Right hindlimb (tissue), 1 donor: Measurements from ENCODE around the gene SRSF8.
A peak's percentile ranks its signal among the peaks of the same experiment; 100 is the strongest.
"Not testable (repeated sequence)": the region's sequence is repeated elsewhere in the genome, so short reads cannot be mapped to it uniquely, and the experiment has no call there.

Source experiments
- DNase-seq: peaks from one replicate; pipeline ENCODE4 v3.0.0-alpha.2; 2018

The SRSF8 gene

DNA sequence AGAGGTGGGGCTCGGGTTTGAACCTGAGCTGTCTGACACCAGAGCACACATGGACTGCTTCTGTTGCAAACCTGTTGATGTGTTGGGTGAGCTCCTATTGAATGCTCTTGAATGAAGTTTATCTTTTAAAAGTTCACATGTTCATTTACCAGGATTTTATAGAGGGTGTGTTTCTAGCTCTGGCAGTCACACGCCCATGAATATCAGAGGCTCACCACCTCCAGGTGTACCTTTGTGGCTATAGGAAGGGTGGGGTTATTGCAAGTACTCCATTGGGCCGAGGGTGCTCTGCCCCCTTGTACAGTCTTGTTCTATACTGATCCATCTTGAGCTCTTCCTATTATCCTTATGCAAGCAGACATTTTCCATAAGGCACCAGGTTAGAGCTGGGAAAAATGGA is 32.1 kb downstream of the SRSF8 start:
- DNase-seq = no peak

DNA sequence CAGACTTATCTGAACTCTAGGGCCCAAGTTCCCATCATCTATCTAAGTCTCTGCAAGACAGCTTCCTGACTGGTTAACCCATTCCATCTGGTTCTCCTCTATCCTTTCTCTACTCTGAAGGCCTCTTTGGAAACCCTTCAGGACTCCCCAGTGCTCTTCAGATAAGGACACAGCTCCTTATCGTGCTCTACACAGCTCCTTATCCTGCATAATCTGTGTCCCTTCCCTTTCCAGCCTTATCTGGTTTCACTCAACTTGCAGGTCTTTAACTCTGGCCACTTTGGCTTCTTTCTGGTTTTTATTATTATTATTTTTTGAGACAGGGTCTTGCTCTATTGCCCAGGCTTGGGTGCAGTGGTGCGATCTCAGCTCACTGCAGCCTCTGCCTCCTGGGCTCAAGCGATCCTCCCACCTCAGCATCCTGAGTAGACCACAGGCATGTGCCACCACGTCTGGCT is 33.5 kb downstream of the SRSF8 start:
- DNase-seq = no peak

DNA sequence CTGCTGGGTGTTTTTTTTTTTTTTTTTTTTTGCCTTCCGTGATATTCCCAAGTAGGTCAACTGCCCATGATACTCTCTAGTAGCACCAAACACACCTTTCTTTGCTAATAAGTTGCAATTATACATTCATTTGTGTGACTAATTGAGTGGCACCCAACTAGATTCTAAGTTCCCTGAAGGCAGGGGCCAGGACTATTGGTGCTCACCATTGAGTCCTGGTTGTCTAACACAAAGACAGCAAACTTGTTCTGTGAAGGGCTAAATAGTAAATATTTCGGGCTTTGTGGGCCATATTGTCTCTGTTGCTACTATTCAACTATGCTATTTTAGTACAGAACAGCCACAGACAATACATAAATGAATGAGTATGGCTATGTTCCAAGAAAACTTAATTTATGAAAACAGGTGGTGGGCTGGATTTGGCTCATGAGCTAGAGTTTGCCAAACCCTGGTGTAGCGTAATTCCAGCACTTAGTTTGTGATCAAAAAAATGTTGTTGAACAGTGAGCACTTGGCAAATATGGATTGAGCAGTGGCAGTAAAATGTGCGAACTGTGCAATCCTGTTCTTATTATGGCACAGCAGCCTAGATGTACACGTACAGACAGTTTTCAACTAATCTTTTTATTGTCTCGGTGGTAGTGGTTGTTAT is 34.3 kb downstream of the SRSF8 start:
- peak; percentile 30 for DNase-seq

DNA sequence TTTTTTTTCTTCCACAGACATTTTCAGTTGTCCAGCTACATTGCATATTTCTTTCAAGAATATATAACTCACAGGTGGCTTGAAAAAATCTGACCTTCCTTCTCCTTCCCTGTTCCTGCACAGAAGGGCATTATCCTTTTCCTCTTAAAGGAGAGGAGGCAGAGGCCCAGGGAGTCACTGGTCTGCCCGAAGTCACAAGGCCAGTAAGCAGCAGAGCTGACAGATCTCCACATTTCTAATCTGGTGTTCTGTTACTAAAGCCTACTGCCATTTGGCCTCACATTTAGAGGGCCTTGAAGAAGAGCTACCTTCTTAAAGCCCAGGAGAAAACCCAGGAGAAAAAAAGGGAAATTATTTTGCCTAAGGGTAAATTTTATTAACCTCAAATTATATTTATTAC is 35.2 kb downstream of the SRSF8 start:
- no peak for DNase-seq

DNA sequence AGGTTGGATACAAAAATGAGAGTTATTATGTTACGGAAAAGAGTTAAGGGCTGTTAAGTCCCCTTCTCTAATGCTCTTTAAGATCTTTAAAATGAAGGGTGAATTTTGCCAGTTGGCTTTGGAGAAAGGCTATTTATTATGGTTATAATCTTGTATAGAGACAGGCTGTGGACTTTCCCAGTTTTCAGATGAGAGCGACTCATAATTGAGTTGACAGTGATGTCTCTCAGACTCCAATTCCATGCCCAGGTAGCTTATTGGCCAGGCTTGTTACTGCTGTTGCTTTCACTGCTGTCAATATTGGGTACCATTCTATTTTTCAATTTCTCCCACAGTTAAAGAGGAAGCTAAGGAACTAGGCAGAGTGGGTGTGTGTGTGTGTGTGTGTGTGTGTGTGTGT is 36.0 kb downstream of the SRSF8 start:
- no peak for DNase-seq

DNA sequence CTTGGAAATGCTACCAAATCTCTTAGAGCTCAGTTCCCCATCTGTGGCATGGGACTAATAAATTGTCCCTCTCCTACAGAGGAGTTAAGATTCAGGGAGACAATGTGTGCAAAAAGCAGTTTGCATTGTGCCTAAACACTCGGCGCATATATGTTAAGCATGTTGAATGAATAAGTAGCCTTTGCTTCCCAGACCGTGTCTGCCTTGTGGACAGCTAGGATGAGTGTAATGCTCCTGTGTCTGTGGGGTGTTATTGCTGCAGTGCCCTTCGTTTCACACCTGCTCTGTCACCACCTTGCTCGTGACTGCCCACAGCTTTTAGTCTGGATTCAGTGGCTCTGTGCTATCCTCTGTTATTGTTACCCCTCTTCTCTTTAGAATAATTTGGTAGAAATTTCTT is 37.0 kb downstream of the SRSF8 start:
- no peak for DNase-seq

DNA sequence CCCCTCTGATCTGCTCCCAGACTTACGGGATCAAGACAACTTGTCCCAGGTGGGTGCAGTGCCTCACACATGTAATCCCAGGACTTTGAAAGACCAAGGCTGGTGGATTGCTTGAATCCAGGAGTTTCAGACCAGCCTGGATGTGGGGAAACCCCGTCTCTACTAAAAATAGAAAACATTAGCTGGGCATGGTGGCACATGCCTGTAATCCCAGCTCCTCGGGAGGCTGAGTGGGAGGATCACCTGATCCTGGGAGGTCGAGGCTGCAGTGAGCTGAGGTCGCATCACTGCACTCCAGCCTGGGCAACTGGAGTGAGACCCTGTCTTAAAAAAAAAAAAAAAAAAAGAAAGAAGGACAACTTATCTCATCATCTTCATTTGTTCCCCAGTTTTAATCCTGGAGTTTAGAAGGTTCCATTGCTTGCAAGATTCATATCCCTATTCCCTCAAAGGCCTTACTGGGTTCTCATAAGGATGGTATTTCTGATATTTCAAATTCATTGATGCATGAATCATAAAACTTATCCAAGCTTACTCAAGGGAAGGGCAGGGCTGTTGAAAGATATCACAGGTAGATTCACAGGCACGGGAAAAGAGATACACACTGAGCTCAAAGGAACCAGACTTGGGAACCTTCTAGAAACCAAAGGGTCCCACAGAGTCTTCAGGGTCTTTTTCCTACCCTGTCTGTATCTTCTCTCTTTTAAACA is 37.6 kb downstream of the SRSF8 start:
- DNase-seq = no peak

DNA sequence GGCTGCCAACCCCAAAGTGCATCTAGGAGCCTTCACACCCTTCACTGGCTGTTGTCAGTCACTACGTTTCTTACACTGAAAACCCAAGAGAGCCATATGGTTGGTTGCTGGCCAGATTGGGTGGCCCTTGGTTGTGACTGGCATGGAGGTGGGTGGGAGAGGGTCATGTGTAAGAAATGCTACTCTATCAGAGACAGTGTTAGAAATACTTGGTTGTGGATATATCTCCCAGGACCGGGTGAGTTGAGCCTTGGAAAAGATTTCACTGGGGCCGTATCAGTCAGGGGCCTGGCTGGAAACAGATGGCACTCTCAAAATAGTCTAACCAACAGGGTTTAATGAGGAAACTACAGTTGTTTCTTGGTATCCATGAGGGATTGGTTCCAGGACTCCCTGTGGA is 38.1 kb downstream of the SRSF8 start:
- DNase-seq = no peak

DNA sequence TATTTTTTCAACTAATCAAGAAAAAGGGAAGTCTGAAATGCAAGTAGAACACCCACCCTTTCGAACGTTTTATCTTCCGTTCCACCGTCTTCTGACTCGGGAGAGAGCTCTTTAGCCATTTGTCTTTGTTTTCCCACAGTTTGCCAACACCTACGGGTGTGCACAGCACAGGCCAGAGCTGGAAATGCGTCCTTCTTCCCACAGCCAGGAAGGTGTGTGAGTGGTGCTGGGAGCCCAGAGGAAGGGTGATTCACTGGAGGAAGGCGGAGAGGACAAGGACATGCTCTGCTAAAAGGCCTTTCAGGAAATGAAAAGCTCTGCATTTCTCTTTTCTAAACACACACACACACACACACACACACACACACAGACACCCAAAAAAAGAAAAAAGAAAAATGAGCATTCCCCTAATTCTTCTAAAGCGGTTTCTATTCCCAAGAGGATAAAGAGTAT is 41.5 kb downstream of the SRSF8 start:
- DNase-seq = peak; percentile 52

DNA sequence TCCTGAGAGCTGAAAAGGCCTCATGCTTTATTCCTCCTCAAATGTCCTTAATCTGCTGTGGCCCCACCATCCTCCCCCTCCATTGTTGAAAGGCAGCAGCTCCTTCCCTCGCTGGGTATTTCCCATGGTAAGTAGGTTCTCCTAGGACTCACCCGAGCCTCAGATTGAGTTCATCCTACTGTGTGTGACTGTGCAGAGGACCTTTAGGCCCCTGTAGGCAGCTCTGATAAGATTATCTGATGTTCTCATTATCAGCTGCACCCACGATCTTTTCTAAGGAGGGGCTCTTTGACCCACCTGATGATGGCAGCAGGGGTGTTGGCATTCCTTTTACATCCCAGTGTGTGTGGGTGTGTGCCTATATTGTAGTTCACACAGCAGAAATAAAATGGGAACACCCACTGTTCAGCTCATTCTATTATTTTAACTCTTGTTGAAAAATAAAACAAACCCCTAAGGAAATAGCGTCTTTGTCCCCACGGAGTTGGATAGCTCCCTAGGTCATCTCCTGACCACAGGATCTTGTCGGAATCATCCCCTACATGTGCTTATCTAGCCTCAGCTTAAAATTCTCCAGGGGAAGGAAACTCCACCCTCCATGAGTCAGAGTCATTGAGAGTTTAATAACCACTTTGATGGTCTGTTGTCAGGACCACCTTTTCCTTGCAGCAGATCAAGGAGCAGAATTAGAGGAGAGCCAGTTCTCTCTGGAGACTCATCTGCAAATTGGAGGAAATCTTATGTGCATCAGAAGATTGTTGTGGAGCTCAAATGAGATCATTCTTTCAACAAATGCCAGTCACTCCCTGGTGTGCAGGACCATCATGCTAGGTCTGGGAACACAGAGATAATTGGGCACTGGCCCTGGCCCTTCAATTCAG is 42.2 kb downstream of the SRSF8 start:
- no peak for DNase-seq

DNA sequence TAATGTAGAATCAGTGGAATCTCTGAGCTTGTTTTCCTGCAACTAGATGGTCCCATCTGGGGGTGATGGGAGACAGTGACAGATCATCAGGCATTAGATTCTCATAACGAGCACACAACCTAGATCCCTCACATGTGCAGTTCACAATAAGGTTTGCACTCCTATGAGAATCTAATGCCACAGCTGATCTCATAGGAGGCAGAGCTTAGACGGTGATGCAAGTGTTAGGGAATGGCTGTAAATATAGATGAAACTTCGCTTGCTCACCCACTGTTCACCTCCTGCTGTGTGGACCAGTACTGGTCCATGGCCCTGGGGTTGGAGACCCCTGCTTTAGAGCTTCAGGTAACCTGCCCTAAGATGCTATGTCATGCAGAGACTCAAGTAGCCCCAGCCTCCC is 44.8 kb downstream of the SRSF8 start:
- not testable (repeated sequence) for DNase-seq

DNA sequence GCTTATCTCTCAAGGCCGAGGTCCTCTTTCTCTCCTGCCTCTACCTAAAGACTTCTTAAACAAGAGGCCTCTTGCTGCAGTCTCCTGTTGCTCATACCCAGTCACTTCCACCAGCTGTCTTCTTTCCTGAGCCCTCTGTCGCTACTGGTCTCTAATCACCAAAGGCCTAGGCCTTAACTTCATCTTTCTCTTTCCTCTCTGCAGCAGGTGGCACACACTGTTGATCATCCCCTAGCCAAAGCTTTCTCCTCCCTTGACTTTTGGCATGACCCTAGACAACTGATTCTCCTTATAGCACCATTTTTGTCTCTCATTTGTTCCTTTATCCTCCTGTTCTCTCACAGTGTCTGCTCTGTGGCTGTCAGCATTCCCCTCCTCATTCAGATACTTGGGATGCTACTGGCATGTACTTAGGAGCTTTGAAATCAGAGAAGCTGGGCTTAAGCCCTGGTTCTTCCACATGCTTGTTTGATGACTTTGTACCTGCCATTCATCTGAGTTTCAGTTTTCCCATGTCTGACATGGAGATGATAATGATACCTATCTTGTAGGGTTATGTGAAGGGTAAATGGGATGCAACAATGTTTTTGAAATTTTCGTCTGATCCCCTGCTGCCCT is 45.3 kb downstream of the SRSF8 start:
- DNase-seq = no peak

DNA sequence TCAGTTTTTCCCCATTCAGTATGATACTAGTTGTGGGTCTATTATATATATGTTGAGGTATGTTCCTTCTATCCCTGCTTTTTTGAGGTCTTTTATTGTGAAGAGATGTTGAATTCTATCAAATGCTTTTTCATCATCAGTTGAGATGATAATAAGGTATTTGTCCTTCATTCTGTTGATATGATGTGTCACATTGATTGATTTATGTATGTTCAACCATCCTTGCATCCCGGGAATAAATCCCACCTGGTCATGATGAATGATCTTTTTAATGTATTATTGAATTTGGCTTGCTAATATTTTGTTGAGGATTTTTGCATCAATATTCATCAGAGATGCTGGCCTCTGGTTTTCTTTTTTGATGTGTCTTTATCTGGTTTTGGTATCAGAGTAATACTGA is 48.9 kb downstream of the SRSF8 start:
- no peak for DNase-seq

DNA sequence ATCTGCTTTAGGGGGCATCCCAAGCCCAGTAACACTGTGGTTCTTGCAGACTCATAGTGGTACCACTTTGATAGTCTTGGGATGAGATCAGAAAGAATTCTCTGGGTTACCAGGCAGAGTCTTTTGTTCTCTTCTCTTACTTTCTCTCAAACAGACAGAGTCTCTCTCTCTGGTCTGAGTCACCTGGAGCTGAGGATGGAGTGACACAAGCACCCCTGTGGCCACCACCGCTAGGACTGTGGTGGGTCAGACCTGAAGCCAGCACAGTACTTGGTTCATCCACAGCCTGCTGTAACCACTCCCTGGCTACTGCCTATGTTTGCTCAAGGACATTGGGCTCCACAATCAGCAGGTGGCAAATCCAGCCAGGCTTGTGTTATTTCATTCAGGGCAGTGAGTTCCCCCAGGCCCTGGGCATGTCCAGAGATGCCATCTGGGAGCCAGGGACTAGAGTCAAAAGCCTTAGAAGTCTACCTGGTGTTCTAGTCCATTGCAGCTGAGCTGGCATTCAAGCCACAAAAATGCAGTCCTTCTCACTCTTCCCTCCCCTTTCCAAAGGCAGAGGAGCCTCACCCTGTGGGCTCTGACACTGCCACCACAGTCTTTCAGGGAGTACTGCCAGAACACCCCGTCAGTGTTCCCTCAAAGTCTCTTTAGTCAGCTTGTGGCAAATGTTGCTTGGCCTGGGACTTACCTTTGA is 52.8 kb downstream of the SRSF8 start:
- DNase-seq = no peak
